Measurements from ENCODE around the gene BBC3.

DNA sequence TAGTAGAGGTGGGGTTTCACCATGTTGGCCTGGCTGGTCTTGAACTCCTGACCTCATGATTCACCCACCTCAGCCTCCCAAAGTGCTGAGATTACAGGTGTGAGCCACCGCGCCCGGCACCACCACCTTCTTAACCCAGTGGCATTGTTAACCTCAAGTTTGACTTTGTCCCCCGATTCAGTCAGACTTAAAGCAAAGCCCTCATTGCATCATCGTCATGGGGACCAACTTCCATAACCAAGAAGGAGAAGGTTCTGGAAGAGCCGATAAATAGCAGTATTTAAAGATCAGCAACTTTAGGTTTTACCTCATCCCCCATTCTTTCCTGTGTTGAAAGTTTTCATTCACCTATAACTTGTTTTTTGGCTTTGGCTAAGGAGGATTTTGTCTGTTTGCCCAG lies 37.0 kb upstream of the BBC3 start:
- TF ChIP-seq POLR2A (IDR thresholded peaks at IDR 0.05), result no peak
- TF ChIP-seq, protein P1, sequence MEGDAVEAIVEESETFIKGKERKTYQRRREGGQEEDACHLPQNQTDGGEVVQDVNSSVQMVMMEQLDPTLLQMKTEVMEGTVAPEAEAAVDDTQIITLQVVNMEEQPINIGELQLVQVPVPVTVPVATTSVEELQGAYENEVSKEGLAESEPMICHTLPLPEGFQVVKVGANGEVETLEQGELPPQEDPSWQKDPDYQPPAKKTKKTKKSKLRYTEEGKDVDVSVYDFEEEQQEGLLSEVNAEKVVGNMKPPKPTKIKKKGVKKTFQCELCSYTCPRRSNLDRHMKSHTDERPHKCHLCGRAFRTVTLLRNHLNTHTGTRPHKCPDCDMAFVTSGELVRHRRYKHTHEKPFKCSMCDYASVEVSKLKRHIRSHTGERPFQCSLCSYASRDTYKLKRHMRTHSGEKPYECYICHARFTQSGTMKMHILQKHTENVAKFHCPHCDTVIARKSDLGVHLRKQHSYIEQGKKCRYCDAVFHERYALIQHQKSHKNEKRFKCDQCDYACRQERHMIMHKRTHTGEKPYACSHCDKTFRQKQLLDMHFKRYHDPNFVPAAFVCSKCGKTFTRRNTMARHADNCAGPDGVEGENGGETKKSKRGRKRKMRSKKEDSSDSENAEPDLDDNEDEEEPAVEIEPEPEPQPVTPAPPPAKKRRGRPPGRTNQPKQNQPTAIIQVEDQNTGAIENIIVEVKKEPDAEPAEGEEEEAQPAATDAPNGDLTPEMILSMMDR (IDR thresholded peaks at IDR 0.05), result no peak
